KMS-11 (cell line): ENCODE data around the gene STAT5B.
"Not testable (repeated sequence)": the region's sequence is repeated elsewhere in the genome, so short reads cannot be mapped to it uniquely, and the experiment has no call there.

Experiments
- H2AFZ ChIP-seq: fragments of 200-600 bp; sonication (generic); 2 replicates; pipeline ENCODE4 v1.6.1; 2016; ENCODE audit warnings: antibody characterized with exemption, mixed run types, low read depth
- H3K27ac ChIP-seq: fragments of 200-600 bp; sonication (generic); 2 replicates; pipeline ENCODE4 v1.6.1; 2016; ENCODE audit warnings: mild to moderate bottlenecking, mixed run types
- H3K27me3 ChIP-seq: fragments of 200-600 bp; sonication (generic); 2 replicates; pipeline ENCODE4 v1.6.1; 2017; ENCODE audit warnings: mild to moderate bottlenecking, low read depth, mixed run types, moderate library complexity; ENCODE audit not compliant: insufficient read depth
- H3K36me3 ChIP-seq: fragments of 200-600 bp; sonication (generic); 2 replicates; pipeline ENCODE4 v1.6.1; 2017; ENCODE audit warnings: mild to moderate bottlenecking, mixed run types; ENCODE audit not compliant: insufficient read depth
- H3K4me1 ChIP-seq: fragments of 200-600 bp; sonication (generic); 2 replicates; pipeline ENCODE4 v1.6.1; 2016; ENCODE audit warnings: mild to moderate bottlenecking, low read depth, mixed run types; ENCODE audit not compliant: poor library complexity, severe bottlenecking
- H3K4me2 ChIP-seq: fragments of 200-600 bp; sonication (generic); 2 replicates; pipeline ENCODE4 v1.7.0; 2016; ENCODE audit warnings: mild to moderate bottlenecking, mixed run types
- H3K4me3 ChIP-seq: fragments of 200-600 bp; sonication (generic); IDR thresholded peaks from 2 replicates; pipeline ENCODE4 v1.6.1; 2017; ENCODE audit warnings: low read depth, low read length, mixed read lengths; ENCODE audit not compliant: insufficient read depth
- H3K79me2 ChIP-seq: fragments of 200-600 bp; sonication (generic); 2 replicates; pipeline ENCODE4 v1.6.1; 2016; ENCODE audit warnings: low read depth, mixed run types; ENCODE audit not compliant: insufficient read depth
- H3K9ac ChIP-seq: fragments of 200-600 bp; sonication (generic); 2 replicates; pipeline ENCODE4 v1.6.1; 2016; ENCODE audit warnings: mild to moderate bottlenecking, mixed run types
- H4K20me1 ChIP-seq: fragments of 200-600 bp; sonication (generic); 2 replicates; pipeline ENCODE4 v1.6.1; 2016; ENCODE audit warnings: mild to moderate bottlenecking, mixed run types; ENCODE audit not compliant: insufficient read depth
- TF ChIP-seq, protein P1 (sequence below): fragments of 200-600 bp; sonication (generic); conservative IDR thresholded peaks from 2 replicates; pipeline ENCODE4 v1.6.1; 2017; ENCODE audit warnings: low read depth, mild to moderate bottlenecking, antibody characterized with exemption, low read length, moderate library complexity, mixed read lengths

Gene STAT5B

DNA sequence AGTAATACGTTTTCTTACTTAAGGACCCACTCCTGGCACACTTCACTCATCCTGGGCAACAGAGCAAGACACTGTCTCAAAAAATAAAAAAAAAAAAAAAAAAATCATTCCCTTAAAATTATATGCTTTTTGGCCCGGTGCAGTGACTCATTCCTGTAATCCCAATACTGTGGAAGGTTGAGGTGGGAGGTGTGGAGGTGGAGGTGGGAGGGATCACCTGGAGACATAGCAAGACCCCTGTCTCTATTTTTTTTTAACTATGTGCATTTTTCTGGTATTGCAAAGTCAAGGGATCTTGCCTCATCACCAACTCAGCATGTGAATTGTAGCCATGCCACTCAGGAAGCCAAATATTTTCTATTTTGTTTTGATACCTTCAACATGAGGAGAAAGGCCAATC lies 9.7 kb downstream of the STAT5B start:
- Histone ChIP-seq H2AFZ (no peak overlapping the region), H3K9ac (no peak overlapping the region), H3K4me3 (no peak overlapping the region), H3K27ac (no peak overlapping the region), H3K4me1 (no peaks in the 10 kb centered on the region), H3K4me2 (no peak overlapping the region), H3K27me3 (no peaks in the 10 kb centered on the region), H4K20me1 (no peaks in the 10 kb centered on the region), H3K79me2 (peaks cover 16% of the 10 kb centered on the region), H3K36me3 (no peaks in the 10 kb centered on the region)
- TF ChIP-seq, protein P1, sequence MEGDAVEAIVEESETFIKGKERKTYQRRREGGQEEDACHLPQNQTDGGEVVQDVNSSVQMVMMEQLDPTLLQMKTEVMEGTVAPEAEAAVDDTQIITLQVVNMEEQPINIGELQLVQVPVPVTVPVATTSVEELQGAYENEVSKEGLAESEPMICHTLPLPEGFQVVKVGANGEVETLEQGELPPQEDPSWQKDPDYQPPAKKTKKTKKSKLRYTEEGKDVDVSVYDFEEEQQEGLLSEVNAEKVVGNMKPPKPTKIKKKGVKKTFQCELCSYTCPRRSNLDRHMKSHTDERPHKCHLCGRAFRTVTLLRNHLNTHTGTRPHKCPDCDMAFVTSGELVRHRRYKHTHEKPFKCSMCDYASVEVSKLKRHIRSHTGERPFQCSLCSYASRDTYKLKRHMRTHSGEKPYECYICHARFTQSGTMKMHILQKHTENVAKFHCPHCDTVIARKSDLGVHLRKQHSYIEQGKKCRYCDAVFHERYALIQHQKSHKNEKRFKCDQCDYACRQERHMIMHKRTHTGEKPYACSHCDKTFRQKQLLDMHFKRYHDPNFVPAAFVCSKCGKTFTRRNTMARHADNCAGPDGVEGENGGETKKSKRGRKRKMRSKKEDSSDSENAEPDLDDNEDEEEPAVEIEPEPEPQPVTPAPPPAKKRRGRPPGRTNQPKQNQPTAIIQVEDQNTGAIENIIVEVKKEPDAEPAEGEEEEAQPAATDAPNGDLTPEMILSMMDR = no peak

- H3K79me2 ChIP-seq = peaks cover 16% of the 10 kb centered on the region
- H3K36me3 ChIP-seq, H3K4me3 ChIP-seq, H4K20me1 ChIP-seq, H3K27ac ChIP-seq, H3K4me2 ChIP-seq, H2AFZ ChIP-seq, H3K9ac ChIP-seq, H3K27me3 ChIP-seq, H3K4me1 ChIP-seq: not testable (repeated sequence)
Measured at GRCh38 chr17:42264366-42264765, 11.8 kb downstream of the STAT5B start.

- Histone ChIP-seq H3K4me3 (no peak overlapping the region), H4K20me1 (no peaks in the 10 kb centered on the region), H3K79me2 (no peaks in the 10 kb centered on the region), H3K27me3 (no peaks in the 10 kb centered on the region), H3K36me3 (no peaks in the 10 kb centered on the region), H3K4me1 (no peaks in the 10 kb centered on the region), H3K4me2 (no peak overlapping the region), H3K27ac (no peak overlapping the region), H2AFZ (no peak overlapping the region), H3K9ac (no peak overlapping the region)
- TF ChIP-seq, protein P1 = no peak
Measured at GRCh38 chr17:42260318-42260717, 15.9 kb downstream of the STAT5B start.

DNA sequence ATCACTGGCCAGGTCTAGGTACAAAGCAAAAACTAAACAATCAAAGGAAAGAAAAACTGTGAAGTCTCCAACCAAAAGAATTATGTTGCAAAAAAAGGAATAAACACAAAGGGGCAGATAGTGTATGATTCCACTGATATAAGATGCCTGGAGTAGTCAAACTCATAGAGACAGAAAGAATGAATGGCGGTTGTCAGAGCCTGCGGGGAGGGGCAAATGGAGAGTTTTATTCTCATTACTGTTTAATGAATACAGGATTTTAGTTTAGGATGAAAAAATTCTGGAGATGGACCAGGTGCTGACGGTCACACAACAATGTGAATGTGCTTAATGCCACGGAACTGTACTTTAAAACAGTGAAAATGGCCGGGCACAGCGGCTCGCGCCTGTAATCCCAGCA lies 20.7 kb downstream of the STAT5B start:
- Histone ChIP-seq H3K79me2 (no peaks in the 10 kb centered on the region), H3K4me2 (no peak overlapping the region), H3K27ac (no peak overlapping the region)

DNA sequence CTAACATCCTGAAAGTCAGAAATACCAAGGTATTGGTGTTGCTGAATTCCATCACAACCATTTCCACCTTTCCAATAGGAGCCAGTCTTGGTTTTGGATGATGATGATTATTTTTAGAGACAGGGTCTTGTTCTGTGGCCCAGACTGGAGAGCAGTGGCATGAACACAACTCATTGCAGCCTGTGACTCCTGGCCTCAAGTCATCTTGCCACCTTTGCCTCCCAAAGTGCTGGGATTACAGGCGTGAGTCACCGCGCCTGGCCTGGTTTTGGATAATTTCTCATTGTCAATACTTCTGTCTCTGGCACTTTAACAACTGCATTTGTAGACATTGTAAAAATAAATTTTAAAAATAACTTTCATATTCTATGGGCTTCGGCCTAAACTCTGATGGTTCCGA lies 22.6 kb downstream of the STAT5B start:
- H2AFZ ChIP-seq = no peak overlapping the region
- H3K4me2 ChIP-seq = no peak overlapping the region
- no peak overlapping the region for H3K27ac ChIP-seq
- H3K27me3 ChIP-seq = no peaks in the 10 kb centered on the region
- peaks cover 10% of the 10 kb centered on the region for H3K4me1 ChIP-seq
- no peak overlapping the region for H3K9ac ChIP-seq
- no peaks in the 10 kb centered on the region for H3K36me3 ChIP-seq
- no peak overlapping the region for H3K4me3 ChIP-seq
- H4K20me1 ChIP-seq = no peaks in the 10 kb centered on the region
- no peaks in the 10 kb centered on the region for H3K79me2 ChIP-seq
- TF ChIP-seq, protein P1 = no peak

More for the DNA sequence above, 20.7 kb downstream of the STAT5B start:
- Histone ChIP-seq H3K36me3 (no peaks in the 10 kb centered on the region), H3K9ac (no peak overlapping the region), H3K27me3 (no peaks in the 10 kb centered on the region), H3K4me3 (no peak overlapping the region), H3K4me1 (peaks cover 5% of the 10 kb centered on the region), H4K20me1 (no peaks in the 10 kb centered on the region), H2AFZ (no peak overlapping the region)
- TF ChIP-seq, protein P1 = no peak
